Stimulated activated CD8-positive, alpha-beta memory T cell treated with anti-CD3 and anti-CD28 coated beads, Interleukin-15, amount 100 ng/mL, for 1 hour (primary cell): ENCODE data around the gene FOXP1.

Source experiments
- DNase-seq: peaks from one replicate; pipeline ENCODE4 v3.0.0-alpha.2; 2020; ENCODE audit warnings: low read depth

The FOXP1 gene

GRCh38 chr3:71172951-71173350 lies 410.6 kb downstream of the FOXP1 start:
- no peak for DNase-seq

DNA sequence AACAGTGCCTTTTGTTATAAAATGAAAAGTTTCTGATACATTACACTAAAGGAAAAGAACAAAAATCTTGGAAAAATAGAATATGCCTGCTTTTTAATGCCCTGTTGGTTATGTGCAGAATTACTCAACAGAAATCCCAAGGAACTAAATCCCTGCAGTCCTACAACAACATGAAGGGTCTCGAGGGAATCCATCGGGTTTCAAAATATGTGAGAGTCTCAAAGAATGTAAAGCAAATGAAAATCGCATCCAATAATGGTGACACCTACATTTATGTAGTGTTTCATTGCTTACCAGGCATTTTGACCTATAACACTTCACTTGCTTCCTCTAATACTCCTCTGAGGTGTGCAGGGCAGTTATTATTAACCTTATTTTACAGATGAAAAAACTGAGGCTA lies 411.3 kb downstream of the FOXP1 start:
- no peak for DNase-seq

- no peak for DNase-seq
These were observed 412.3 kb downstream of the FOXP1 start for GRCh38 chr3:71171247-71171646.

DNA sequence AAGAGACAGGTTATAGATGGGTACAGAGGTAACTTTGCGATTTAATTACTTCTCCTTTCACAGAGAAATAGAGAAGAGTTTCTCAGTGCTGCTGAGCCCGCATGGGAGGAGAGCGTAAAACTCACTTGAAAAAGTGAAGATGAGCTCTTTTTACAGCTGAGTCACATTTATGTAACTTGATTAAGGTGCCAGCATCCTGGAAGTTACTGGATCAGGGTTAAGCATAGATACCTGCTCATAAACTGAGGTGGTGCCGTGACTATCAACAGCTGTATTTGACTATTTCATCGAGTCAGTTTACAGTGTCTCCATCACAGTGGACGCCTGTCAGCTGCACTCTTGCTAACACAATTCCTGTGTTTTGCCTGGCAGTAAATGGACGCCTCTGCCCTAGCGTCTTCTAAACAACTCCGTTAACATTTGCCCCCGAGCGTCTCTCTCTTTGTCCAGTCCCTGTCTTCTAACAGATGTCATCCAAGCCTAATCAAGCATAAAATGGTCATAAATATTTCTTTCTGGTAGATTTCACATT lies 414.6 kb downstream of the FOXP1 start:
- DNase-seq: no peak

DNA sequence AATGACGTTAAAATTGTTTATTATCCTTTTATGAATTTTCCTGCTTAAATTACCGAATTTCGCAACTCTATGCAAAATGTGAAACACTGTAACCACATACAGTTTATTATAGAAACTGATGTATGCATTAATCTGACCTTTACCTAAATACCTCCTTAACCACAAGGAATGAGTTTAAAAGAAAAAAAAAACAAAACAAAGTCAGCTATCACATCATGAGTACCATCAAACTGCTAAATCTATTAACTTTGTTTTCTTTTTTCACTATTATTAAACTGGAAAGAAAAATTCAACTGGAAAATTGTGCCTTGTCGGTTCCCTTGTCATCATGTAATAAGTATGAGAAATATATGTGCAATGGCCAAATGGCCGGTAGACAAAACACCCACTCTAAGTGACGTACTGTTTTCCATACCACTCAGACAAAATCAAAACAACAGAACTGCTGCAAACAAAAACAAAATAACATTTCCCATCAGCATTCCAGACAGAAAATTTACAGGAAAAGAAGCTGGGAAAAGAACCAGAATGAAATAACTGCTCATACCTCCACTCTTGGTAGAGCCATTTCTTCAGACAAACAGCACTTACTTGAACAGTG lies 415.3 kb downstream of the FOXP1 start:
- DNase-seq: no peak

- DNase-seq: no peak
These were observed 416.9 kb downstream of the FOXP1 start for GRCh38 chr3:71166339-71167240.

- no peak for DNase-seq
These were observed 418.6 kb downstream of the FOXP1 start for GRCh38 chr3:71164881-71165280.

GRCh38 chr3:71163198-71163918 lies 420.2 kb downstream of the FOXP1 start:
- no peak for DNase-seq

DNA sequence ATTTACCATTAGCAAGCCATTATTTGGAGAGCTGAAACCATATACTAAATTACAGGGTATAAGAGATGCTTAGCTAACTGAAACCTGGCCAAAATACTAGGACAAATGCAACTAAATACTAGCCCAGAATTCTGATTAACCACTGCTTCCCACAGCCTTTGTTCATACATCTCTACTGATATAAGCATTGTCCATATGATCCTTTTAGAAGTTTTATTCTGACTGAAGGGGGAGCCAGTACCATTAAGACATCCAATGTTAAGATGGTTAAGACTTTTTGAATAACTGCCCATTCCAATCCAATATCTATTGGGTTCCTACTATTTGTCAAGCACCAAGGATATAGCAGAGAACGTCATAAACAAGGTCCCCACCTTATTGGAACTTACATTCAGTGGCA lies 421.3 kb downstream of the FOXP1 start:
- no peak for DNase-seq

- DNase-seq: no peak
These were observed 422.6 kb downstream of the FOXP1 start for GRCh38 chr3:71160785-71161546.

DNA sequence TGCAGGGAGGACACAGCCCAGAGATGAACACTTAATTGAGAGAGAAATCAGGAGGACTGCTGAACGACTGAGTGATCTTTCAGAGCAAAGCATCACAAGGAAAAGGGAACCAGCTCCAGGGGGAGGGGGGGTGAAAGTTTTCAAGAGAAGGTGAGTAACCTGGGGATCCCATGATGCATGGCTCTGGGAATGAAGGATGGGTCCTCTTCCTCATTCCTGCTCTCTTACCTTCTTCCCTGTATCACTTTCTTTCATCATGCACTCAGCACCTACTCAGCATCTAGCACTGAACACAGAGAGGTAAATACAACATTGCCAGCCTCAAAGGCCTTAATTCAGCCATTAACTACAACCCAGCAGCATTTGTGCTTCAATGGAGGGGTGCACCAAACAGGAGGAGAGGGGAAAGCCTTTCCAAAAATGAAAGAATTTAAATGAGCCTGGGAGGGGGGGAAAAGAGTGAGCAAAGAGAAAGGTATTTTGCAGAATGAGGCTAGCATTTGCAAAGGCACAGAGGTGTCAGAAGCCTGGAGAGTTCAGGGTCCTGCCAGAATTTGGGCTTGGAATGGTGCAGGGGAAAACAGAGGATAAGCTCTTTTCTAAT lies 427.4 kb downstream of the FOXP1 start:
- no peak for DNase-seq

DNA sequence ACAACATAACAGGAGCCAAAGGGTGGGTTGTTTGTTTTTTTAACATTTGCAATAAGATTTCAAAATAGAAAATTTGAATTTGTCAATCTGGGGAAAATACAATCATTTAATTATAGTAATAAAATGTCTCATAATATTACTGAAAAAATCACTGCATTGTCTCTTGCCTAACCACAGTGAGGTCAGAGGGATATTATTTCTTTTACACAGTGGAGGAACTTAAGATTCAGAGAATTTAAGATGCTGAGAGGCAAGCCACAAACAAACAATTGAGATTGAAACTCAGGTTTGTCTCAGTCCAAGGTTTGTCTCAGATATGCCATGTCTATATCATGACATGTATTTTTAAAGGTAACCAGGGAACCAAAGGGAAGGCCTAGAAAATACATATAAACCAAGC lies 428.7 kb downstream of the FOXP1 start:
- no peak for DNase-seq

GRCh38 chr3:71153713-71154112 lies 429.8 kb downstream of the FOXP1 start:
- no peak for DNase-seq

- DNase-seq: no peak
These were observed 430.6 kb downstream of the FOXP1 start for GRCh38 chr3:71152892-71153265.

DNA sequence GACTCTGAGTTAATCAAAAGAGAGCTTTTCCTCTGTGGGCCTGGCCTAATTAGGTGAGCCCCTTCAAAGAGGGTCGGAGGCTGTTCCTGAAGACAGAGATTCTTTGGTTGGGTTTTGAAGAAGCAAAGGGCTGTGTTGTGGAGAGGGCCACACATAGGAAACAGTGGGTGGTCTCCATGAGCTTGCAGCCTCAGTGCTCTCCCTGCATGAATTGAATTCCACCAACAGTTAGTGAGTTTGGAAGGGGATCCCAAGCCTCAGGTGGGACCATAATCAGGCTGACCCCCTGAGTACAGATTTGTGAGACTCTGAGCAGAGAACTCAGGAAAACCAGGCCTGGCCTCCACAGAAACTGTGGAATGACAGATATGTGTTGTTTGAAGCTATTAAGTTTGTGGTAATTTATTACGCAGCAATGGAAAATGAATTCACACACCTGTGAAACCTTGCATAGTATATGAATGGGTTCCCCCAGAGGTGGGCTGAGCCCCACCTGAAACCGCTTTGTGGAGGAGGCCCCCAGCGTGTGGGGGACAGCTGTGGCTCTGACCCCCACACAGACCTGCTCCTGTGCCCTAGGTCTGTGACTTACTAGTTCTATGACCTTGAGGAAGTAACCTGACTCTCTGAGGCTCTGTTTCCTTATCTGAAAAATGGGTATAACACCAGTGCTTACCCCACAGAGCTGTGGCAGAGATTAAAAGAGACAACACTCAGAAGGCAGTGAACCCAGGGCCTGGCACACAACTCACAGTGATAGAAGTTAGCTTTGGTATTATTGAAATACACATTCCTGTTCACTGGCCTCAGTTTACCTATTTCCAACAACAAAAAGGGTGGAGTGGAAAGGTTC lies 431.3 kb downstream of the FOXP1 start:
- DNase-seq: no peak

- no peak for DNase-seq
These were observed 433.3 kb downstream of the FOXP1 start for GRCh38 chr3:71149959-71150954.

- no peak for DNase-seq
These were observed 435.0 kb downstream of the FOXP1 start for GRCh38 chr3:71148455-71149060.

DNA sequence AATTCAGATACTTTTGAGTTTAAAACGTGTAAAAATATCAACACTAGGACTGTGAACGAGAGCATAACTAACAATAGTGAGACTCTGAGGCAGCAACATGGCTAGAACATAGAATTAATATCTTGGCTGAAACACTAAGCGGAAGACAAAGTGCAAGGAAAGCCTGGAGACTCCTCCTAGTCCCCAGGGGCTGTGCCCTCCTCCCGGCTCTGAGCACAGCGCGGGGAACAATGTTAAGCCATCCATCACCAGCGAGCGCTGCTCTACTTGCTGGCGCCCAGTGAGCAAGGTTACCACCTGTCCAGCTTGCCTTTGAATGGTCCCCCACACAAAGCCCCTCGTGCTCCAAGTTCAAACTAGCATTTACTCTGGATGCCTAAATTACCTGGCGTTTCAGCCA lies 436.9 kb downstream of the FOXP1 start:
- DNase-seq: no peak

- DNase-seq: no peak
These were observed 437.6 kb downstream of the FOXP1 start for GRCh38 chr3:71145954-71146353.
